Stimulated activated CD8-positive, alpha-beta memory T cell treated with anti-CD3 and anti-CD28 coated beads, Interleukin-15, amount 100 ng/mL, for 4 hours (primary cell): ENCODE data around the gene PROSER1.
"Not testable (repeated sequence)": the region's sequence is repeated elsewhere in the genome, so short reads cannot be mapped to it uniquely, and the experiment has no call there.

Experiments
- DNase-seq, 2 donors: peaks; one replicate each; pipeline ENCODE4 v3.0.0-alpha.2; 2020; ENCODE audit warnings: low read depth in 2 of 2

The PROSER1 gene

GRCh38 chr13:39025433-39025839 is 12.5 kb downstream of the PROSER1 start:
- DNase-seq, result no peak

DNA sequence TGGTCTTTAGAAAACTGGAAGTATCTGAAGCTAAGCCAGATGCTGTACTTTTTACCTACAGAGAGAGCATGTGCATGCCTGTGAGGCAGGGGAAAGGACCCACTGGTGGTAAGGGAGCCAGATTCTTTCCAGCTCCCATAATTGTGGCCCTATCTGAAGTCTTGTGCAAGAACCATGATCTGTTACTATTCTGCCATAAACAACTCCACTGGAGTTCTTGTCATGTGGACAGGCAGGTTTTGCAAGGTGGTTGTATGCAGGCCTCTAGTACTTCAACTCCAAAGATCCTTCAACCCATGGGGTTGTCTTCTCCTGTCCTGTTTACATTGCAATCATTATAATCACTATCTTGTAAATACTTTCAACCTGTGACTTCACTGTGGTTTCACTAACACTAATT is 14.1 kb downstream of the PROSER1 start:
- no peak for DNase-seq

- DNase-seq, result no peak
Observed at GRCh38 chr13:39023316-39023715, 14.6 kb downstream of the PROSER1 start.

DNA sequence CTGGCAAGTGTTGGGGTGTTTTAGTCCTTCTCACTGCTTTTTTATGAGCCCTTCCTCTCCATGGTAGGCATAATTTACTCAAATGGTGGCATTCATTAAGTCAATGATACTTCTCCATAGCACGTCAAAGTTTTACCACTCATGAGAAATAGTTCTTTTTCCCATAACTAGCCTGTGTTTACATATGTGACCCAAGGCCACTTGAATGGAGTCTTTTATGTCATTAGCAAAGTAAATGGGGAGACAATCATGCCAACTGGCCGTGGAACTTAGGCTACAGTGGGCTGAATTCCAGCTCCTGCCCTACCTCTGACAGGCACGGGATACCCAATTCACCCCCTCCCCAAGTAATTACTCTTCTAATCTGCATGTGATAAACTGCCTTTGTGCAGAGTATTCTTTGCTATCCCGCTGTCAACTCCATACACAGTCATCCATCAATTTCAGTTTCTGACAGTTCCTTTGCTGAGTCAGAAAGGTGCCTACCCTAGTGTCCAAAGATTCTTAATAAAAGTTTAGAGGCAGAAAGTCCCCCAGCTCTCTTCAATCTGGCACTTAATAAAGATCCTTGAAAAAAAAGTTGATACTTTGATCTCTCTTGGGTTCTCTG is 16.9 kb downstream of the PROSER1 start:
- DNase-seq, result no peak

DNA sequence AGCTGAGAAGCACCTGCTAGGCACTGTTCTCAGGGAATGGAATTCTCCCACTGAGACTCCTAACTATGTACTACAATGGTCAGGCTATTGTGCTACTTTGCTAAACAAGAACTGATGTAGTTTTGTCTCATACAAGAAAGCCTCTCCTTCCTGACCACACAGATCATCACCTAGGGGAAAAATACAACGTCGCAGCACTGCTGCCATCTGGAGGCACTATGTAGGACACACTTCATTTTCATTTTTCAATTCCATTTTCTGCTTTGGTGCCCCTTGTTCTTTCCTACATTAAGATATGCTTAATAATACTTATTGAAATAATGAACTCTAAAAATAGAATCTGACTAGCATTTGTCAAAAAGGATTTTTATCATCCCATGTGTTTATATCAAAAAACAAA is 21.1 kb downstream of the PROSER1 start:
- no peak for DNase-seq

- DNase-seq, result no peak
Observed at GRCh38 chr13:39016087-39016486, 21.8 kb downstream of the PROSER1 start.

GRCh38 chr13:39013462-39013861 is 24.4 kb downstream of the PROSER1 start:
- DNase-seq, result no peak

DNA sequence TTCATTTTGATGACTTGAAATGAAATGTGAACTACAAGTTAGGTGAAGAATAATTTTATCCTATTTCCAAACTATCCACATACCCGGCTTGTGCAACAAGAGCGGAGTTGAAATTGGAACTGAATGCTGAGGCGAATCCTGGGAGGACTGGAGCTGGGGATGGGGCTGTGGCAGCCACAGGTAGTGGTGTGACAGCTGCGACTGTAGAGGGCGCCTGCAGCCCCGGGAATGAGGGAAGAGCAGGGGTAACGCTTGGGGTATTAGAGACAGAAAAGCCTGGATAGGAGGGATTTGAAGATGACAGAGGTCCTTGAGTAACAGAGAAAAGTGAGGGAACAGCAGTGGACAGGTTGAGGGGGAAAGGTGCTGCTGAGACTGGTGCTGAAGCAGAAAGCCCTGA is 25.3 kb downstream of the PROSER1 start:
- DNase-seq, result no peak

GRCh38 chr13:39006371-39007111 is 31.3 kb downstream of the PROSER1 start:
- not testable (repeated sequence) for DNase-seq

DNA sequence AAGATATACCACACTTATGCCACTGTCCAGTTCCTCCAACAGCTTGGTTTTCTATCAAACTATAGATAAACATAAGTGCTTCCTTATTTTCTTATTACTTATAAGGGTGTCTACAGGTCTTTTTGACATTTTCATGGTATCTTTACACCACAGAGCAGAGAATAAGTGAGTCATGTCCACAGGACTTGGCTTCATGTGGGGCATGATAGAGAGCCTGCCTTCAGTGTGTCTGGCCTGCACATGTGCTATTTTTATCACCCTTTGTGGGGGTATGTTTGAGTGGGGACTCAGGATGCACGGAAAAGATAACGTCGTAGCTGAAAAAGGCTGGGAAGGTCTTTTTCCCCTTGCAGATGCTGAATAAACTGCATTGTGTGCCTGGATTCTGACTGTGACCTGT is 39.1 kb downstream of the PROSER1 start:
- no peak for DNase-seq

- no peak for DNase-seq
Observed at GRCh38 chr13:38993381-38993780, 44.5 kb downstream of the PROSER1 start.

DNA sequence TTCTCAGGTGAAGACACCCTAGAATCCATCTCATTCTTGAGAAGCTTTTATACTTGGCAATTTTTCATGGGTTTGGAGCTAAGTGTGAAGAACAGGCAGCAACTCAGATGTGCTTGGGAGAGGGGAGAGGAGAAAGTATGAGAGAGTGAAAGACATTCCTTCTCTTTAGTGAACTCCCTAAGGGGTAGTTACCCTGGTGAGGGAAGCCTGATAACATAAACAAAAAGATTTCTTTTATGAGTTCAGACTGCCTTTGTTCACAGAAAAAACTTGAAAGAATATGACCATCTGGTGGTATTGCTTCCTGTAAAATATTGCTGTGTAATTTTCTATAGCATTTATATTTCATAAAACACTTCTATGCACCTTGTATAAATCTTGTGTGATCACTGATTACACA is 47.2 kb downstream of the PROSER1 start, which contains the start of gene STOML3:
TSS of gene STOML3 (minus strand) at position 139 of the 400 bp plus-strand sequence. CDS start at position 29, 110 bp downstream.
- no peak for DNase-seq

DNA sequence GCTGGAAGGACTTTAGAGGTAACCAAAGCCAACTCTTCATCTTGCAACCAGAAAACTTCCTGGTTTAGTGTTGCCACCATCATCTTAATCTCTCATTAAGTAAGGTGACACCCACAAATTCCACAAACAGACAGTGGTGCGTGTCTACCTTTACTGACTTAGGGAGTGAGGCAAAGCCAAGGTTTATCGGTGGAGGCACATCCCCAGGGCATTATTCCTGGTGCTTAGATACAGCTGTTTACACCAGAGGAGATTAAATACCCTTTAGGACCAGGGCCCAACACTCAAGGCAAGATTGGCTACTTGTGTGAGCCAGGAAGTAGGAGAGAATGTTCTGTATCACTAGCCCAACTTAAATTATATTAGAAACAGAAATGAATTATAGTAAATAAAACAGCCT is 56.8 kb downstream of the PROSER1 start:
- DNase-seq, result no peak

- no peak for DNase-seq
Observed at GRCh38 chr13:38980750-38981078, 57.2 kb downstream of the PROSER1 start.

- DNase-seq, result no peak
Observed at GRCh38 chr13:38979891-38980749, 57.8 kb downstream of the PROSER1 start.

DNA sequence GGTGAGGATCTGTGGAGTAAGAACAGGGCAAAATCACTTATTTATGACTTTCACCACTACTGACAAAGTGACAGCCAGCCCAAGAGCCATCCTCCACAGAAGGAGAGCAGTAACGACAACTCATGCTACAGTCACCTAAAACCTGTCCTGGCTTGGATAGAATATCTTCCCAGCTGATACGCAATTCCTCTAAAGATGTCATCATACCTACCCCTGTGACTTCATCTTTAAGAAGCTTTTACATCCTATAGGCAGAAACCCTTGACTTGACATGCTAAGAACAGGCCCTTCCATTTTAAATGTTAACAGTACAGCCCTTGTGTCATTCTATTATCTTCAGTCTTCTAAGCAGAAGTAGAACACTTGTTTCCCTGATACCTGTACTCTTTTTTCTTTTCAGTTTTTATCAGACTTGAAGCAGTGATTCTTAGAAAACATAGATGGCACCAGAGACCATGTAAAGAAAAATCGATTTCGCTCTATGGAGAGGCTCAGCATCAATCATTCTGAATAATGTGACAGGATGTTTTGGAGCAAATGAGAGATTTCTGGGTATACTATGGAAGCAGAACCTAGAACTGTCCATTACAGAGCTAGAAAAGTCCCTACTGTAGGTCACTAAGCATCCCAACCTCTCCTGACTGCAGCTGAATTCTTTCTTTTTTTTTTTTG is 67.4 kb downstream of the PROSER1 start:
- no peak for DNase-seq

- no peak for DNase-seq
Observed at GRCh38 chr13:38969187-38969586, 68.7 kb downstream of the PROSER1 start.

GRCh38 chr13:38967446-38967845 is 70.4 kb downstream of the PROSER1 start:
- DNase-seq, result no peak

DNA sequence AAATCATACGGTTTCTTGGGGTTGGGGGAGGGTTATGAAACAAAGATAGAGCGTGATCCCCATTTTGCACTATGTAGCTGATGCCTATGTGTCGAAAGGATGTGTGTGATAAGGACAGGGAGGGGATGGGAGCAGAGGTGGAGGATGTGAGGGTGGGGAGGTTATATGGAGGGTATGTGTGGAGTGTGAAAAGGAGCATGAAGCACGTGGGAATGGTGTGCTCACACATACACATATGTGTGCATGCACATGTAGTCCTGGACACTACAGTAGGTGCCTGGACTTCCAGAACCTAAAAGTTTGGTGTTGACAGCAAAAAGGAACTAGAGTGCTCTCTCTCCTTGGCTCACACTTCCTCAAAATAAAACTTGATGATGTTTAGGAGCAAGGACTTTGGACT is 72.6 kb downstream of the PROSER1 start:
- no peak for DNase-seq

DNA sequence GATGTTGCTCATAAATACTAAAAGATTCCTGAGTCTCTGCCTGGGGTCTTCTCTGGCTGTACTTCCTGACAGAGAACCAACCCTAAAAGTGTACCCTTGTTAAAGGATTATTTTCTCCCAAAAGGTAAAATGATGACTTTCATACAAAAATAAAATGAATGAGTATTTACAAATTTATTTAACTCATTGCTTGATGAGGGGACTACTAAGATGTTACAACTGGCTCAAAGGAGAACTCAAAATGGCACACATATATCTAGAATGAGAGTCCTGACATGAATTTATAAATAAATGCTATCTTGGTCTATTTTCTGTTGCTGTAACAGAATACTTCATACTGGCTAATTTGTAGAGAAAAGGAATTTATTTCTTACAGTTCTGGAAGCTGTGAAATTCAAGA is 77.7 kb downstream of the PROSER1 start:
- DNase-seq, result no peak
